Loucy (cell line): Measurements from ENCODE around the gene COL24A1.

Experiments used
- H2AFZ ChIP-seq: fragments of 200-600 bp; sonication (generic); 2 replicates; pipeline ENCODE4 v1.6.0; 2016; ENCODE audit warnings: antibody characterized with exemption, mild to moderate bottlenecking, low read length, moderate library complexity
- H3F3A ChIP-seq: fragments of 200-600 bp; 2 replicates; pipeline ENCODE4 v1.6.0; 2016; ENCODE audit warnings: antibody characterized with exemption, low read depth, mild to moderate bottlenecking
- H3K27me3 ChIP-seq: fragments of 200-600 bp; sonication (generic); 2 replicates; pipeline ENCODE4 v1.6.1; 2014; ENCODE audit warnings: low read length, mild to moderate bottlenecking; ENCODE audit not compliant: insufficient read depth, poor library complexity, severe bottlenecking
- H3K36me3 ChIP-seq: fragments of 200-600 bp; sonication (generic); 2 replicates; pipeline ENCODE4 v1.6.1; 2016; ENCODE audit warnings: low read length; ENCODE audit not compliant: insufficient read depth
- H3K4me1 ChIP-seq: fragments of 200-600 bp; sonication (generic); 2 replicates; pipeline ENCODE4 v1.5.1; 2014; ENCODE audit warnings: low read length, mild to moderate bottlenecking; ENCODE audit not compliant: insufficient read depth, poor library complexity, severe bottlenecking
- H3K4me2 ChIP-seq: fragments of 200-600 bp; sonication (generic); 2 replicates; pipeline ENCODE4 v1.6.0; 2014; ENCODE audit warnings: antibody characterized with exemption, low read length, low read depth, mild to moderate bottlenecking; ENCODE audit not compliant: poor library complexity, severe bottlenecking
- H3K4me3 ChIP-seq: fragments of 200-600 bp; sonication (generic); 2 replicates; pipeline ENCODE4 v1.5.1; 2014; ENCODE audit warnings: low read length, mild to moderate bottlenecking, mixed read lengths; ENCODE audit not compliant: poor library complexity, severe bottlenecking
- H3K79me2 ChIP-seq: fragments of 200-600 bp; sonication (generic); 2 replicates; pipeline ENCODE4 v1.6.1; 2014; ENCODE audit warnings: low read length; ENCODE audit not compliant: insufficient read depth
- H3K9ac ChIP-seq: fragments of 200-600 bp; sonication (generic); 2 replicates; pipeline ENCODE4 v1.6.0; 2014; ENCODE audit warnings: mild to moderate bottlenecking, low read depth, low read length, moderate library complexity; ENCODE audit not compliant: poor library complexity, severe bottlenecking
- H3K9me2 ChIP-seq: fragments of 200-600 bp; sonication (generic); replicated peaks from 2 replicates; pipeline ENCODE4 v1.6.1; 2016; ENCODE audit warnings: low read depth, low read length, mixed read lengths
- H3K9me3 ChIP-seq: fragments of 200-600 bp; sonication (generic); 2 replicates; pipeline ENCODE4 v1.6.1; 2014; ENCODE audit warnings: mild to moderate bottlenecking, antibody characterized with exemption, low read length, low read depth; ENCODE audit not compliant: insufficient read depth
- H4K20me1 ChIP-seq: fragments of 200-600 bp; sonication (generic); 2 replicates; pipeline ENCODE4 v1.6.0; 2014; ENCODE audit warnings: antibody characterized with exemption, low read length, mild to moderate bottlenecking; ENCODE audit not compliant: insufficient read depth, poor library complexity, severe bottlenecking
- EZH2phosphoT487 ChIP-seq: fragments of 200-600 bp; IDR thresholded peaks from 2 replicates; pipeline ENCODE4 v1.6.1; 2018; ENCODE audit warnings: antibody characterized with exemption, mild to moderate bottlenecking, moderate library complexity, borderline replicate concordance
- TF ChIP-seq, protein P1 (sequence below): fragments of 200-600 bp; sonication (generic); conservative IDR thresholded peaks from 2 replicates; pipeline ENCODE4 v1.5.1; 2014; ENCODE audit warnings: mild to moderate bottlenecking, antibody characterized with exemption, low read length

The COL24A1 gene

DNA sequence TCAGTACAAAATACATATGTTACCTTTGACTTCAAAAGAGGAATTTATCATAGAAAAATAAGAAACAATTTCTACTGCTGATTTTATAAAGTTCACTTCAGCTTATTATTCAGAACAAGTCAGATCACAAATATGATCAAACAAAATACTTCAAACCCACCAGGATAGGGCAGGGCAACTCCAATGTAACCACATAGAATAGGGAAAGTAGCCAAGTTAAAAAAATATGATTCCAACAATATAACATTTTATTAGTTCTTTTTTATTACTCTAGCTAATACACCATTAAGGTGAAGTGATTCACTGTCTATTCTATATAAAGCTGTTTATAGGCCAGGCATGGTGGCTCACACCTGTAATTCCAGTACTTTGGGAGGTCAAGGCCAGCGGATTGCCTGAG lies 393.8 kb downstream of the COL24A1 start:
- Histone ChIP-seq H3K79me2 (no peaks in the 10 kb centered on the region), H3K9me3 (no peaks in the 10 kb centered on the region), H3K36me3 (no peaks in the 10 kb centered on the region), H3K4me1 (no peaks in the 10 kb centered on the region), H3K9ac (no peak overlapping the region), H3F3A (no peaks in the 10 kb centered on the region), H3K9me2 (no peaks in the 10 kb centered on the region), H4K20me1 (no peaks in the 10 kb centered on the region), H3K4me2 (no peak overlapping the region), H3K27me3 (no peaks in the 10 kb centered on the region), H3K4me3 (no peak overlapping the region), H2AFZ (no peak overlapping the region)
- TF ChIP-seq, protein P1, sequence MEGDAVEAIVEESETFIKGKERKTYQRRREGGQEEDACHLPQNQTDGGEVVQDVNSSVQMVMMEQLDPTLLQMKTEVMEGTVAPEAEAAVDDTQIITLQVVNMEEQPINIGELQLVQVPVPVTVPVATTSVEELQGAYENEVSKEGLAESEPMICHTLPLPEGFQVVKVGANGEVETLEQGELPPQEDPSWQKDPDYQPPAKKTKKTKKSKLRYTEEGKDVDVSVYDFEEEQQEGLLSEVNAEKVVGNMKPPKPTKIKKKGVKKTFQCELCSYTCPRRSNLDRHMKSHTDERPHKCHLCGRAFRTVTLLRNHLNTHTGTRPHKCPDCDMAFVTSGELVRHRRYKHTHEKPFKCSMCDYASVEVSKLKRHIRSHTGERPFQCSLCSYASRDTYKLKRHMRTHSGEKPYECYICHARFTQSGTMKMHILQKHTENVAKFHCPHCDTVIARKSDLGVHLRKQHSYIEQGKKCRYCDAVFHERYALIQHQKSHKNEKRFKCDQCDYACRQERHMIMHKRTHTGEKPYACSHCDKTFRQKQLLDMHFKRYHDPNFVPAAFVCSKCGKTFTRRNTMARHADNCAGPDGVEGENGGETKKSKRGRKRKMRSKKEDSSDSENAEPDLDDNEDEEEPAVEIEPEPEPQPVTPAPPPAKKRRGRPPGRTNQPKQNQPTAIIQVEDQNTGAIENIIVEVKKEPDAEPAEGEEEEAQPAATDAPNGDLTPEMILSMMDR = no peak
- TF ChIP-seq EZH2phosphoT487 = no peak

DNA sequence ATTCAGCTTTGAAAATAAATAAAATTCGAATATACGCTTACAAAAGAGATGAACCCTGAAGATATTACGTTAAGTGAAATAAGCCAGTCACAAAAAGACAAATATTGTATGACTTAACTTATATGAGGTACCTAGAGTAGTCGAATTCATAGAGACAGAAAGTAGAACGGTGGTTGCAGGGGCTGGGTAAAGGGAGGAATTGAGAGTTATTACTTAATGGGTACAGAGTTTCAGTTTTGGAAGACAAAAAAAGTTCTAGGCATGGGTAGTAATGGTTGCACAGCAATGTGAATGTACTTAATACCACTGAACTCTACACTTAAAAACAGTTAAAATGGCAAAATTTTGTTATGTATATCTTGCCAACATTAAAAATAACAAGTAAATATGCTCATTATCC lies 399.7 kb downstream of the COL24A1 start:
- H3F3A ChIP-seq = no peaks in the 10 kb centered on the region
- H2AFZ ChIP-seq = no peak overlapping the region
- H3K27me3 ChIP-seq = no peaks in the 10 kb centered on the region
- no peaks in the 10 kb centered on the region for H4K20me1 ChIP-seq
- no peaks in the 10 kb centered on the region for H3K79me2 ChIP-seq
- H3K36me3 ChIP-seq = no peaks in the 10 kb centered on the region
- H3K9me2 ChIP-seq = no peaks in the 10 kb centered on the region
- H3K9me3 ChIP-seq = no peaks in the 10 kb centered on the region
- H3K4me2 ChIP-seq = no peak overlapping the region
- H3K9ac ChIP-seq = no peak overlapping the region
- no peak overlapping the region for H3K4me3 ChIP-seq
- H3K4me1 ChIP-seq = no peaks in the 10 kb centered on the region
- TF ChIP-seq EZH2phosphoT487 = no peak
- TF ChIP-seq, protein P1 = no peak

DNA sequence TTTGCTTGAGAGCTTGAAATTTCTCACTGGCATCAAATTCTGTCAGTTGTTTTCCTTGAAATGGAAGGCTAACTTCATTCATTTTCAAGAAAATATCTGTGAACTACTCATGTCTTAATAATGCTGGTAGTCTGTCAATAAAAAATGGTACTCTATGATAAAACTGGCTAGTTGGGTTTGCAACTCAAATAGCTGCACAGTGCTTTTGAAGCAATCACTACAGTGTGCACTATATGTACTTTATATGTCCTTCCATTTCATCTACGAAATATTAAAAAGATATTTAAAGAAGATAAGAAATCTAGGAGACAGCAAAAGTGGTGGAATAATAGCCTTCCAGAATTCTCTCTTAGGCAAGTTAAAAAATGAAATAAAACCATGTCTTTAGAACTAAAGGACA lies 408.5 kb downstream of the COL24A1 start:
- Histone ChIP-seq H3K27me3 (no peaks in the 10 kb centered on the region), H3K36me3 (no peaks in the 10 kb centered on the region), H3F3A (no peaks in the 10 kb centered on the region), H3K4me2 (no peak overlapping the region), H3K4me3 (no peak overlapping the region), H3K79me2 (no peaks in the 10 kb centered on the region), H3K4me1 (no peaks in the 10 kb centered on the region), H3K9me3 (no peaks in the 10 kb centered on the region), H3K9me2 (no peaks in the 10 kb centered on the region), H3K9ac (no peak overlapping the region), H4K20me1 (no peaks in the 10 kb centered on the region), H2AFZ (no peak overlapping the region)
- TF ChIP-seq, protein P1 = no peak
- TF ChIP-seq EZH2phosphoT487 = no peak
